GM19372 (cell line): ENCODE data around the gene UAP1L1.
A peak's percentile ranks its signal among the peaks of the same experiment; 100 is the strongest.
"Not testable (repeated sequence)": the region's sequence is repeated elsewhere in the genome, so short reads cannot be mapped to it uniquely, and the experiment has no call there.

Source experiments
- ATAC-seq: cut with Tn5 transposase; IDR thresholded peaks from one replicate; pipeline ENCODE4 v1.9.1; 2021; ENCODE audit warnings: mild to moderate bottlenecking, low read depth, moderate library complexity; ENCODE audit not compliant: unreplicated experiment

The UAP1L1 gene

DNA sequence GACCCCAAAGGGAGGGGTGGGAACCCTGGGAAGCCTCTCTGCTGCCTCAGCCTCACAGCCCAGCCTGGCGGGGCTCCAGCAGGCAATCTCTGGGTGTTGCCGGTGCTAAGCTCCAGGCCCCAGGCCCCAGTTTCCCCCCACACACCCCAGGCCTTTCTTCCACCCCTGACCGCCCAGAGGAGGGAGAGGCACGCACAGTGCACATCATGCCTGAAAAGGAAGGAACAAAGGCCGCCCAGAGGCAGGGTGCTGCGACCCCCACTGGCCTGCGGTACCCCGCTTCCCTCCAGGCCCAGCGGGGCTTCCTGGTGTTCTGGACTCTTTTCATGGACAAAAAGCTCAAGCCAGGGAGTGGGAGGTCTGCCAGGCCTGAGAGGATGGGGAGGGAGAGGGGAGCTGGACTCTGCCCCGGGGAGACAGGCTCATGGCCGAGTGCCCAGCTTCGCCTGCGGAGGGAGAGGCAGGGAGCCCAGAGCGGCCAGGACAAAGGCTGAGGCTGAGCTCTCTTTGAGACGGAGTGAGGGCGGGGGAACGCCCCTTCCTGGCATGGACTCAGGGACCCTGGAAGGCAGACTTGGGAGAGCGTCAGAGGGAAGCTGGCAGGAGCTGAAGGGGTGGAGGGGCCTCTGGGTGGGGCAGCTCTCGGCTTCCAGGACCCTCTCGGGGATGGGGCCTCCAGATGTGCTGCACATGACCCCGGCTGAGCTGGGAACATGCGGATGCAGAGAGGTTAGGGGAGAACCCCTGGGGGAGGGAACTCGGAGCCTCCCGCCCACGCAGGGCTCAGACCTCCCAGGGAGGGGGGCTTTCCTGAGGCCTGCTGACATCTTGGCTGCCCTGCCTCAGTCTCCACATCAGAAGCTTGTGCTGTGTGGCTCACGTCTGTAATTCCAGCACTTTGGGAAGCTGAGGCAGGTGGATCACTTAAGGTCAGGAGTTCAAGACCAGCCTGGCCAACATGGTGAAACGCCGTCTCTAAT is 21.6 kb upstream of the UAP1L1 start:
- no peak for ATAC-seq

DNA sequence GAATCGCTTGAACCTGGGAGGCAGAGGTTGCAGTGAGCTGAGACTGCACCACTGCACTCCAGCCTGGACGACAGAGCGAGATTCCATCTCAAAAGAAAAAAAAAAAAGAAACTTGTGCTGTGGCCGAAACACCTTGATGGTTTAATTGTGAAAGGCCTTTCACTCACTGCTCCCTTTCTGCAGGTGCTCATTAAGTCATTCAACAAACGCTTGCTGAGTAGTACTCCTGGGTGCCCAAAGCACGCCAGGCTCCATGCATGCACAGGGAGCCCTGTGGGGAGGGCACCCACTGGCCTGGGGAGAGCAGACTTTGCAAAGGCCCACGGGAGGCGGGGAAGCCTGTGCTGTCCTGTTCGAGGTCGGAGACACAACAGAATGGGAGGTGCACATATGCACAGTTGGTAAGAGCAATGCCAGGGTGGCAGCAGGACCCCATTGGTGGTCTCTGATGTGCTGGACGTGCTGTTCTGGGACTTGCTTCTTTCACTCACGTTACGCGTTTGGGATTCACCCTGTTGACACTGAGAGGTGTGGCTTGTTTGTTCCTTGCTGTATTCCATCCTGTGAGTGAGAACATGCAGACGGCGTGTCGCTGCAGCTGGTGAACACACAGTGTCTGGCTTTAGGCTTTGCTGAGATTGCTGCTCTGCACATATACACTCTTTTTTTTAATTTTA is 20.4 kb upstream of the UAP1L1 start:
- no peak for ATAC-seq

DNA sequence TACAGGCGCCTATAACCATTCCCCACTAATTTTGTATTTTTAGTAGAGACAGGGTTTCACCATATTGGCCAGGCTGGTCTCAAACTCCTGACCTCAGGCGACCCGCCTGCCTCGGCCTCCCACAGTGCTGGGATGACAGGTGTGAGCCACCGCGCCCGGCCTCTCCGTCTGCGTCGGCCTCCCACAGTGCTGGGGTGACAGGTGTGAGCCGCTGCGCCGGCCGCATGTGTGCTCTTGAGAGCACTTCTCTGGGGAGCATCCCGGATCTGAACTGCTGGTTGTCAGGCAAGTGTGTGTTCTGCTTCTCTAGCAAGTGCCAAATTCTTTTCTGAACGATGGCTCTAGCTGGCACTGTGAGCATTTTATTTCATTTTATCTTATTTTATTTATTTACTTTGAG is 19.8 kb upstream of the UAP1L1 start:
- ATAC-seq, result no peak

DNA sequence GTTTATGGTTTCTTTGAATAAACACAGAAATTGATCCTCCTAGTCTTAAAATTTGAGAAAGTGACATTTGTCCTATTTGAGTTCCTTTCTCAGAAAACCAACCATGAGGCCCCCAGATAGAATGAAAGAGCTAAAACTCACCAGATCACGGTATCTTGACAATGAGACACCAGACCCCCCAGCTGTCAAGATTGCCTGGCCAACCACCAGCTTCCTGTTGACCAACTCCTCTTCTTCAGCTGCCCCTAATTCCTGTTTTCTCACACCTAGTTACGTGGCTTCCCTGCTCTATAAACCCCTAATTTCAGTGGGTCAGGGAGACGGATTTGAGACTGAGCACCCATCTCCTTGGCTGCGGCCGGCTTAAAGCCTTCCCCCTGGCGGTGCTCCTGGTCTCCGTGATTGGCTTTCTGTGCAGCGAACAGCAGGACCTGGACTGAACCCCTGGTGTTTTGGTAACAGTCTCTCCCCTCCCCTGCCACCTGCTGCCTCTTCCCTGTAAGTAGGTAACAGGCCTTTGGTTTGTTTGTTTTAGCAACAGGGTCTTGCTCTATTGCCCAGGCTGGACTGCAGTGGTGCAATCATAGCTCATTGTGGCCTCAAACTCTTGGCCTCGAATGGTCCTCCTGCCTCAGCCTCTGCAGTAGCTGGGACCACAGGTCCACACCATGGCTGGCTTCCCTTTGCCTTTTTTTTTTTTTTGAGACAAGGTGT is 18.6 kb upstream of the UAP1L1 start:
- no peak for ATAC-seq

DNA sequence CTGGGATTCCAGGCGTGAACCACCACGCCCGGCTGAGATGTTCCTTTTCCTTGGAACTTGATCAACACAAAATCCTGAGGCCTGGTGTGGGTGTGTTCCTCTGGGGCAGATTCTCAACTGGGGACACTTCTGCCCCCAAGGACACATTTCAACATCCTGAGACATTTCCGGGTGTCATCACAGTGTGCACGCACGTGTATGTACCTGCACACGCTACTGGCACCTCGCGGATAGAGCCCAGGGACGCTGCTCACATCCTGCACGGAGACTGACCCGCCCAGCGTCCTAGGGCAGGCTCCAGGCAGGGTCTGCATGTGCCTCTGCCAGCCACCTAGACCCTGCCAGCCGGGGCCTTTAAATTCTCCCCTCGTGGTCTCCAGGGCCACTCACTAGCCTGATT is 14.9 kb upstream of the UAP1L1 start:
- ATAC-seq, result no peak

DNA sequence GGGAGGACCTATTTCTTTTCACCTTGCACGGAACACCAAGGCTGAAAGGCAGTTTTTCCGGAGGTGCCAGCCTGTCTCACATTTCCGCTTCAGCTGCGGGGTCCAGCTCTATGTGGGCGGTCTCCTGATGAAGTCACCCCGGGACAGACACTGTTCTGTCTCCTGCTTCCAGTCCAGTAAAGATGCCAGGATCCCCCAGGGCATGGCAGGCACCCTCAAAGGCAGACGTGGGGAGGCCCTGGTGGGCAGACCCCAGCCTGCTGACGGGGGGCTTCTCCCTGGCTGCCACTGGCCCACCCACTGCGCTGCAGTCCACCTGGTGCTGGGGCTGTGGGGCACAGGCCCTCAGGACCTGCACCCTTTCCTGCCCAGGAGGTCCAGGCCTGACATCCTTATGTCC is 14.5 kb upstream of the UAP1L1 start:
- not testable (repeated sequence) for ATAC-seq

DNA sequence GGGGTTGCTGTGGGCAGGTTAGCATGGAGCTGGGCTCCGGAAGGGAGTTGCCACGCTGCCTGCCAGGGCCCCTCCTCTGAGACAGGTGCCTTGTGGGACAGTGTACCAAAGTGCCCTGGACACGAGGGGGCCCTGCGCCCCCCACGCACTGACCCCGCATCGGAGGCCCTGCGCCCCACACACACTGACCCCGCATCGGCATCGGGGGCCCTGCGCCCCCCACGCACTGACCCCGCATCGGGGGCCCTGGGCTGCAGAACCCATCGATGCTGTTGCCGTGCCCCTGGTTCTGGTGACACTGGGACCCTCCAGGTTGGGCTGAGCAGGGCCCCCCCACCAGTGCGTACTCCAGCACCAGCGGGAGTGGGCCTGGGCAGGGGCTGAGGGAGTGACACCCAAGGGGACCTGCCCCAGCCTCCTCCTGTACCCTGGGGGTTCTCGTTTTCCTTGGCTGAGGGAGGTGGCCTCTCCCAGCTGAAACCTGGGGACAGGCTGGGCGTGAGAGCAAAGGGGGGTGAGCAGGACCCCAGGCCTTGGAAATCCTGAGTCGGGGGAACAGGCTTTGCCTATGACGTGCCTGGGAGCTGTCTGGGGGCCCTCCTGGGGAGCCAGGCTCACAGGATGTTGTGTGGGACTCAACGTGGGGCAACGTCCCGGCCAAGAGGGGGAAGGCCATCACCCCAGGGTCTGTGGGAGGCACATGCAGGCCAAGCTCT is 13.8 kb upstream of the UAP1L1 start:
- no peak for ATAC-seq

DNA sequence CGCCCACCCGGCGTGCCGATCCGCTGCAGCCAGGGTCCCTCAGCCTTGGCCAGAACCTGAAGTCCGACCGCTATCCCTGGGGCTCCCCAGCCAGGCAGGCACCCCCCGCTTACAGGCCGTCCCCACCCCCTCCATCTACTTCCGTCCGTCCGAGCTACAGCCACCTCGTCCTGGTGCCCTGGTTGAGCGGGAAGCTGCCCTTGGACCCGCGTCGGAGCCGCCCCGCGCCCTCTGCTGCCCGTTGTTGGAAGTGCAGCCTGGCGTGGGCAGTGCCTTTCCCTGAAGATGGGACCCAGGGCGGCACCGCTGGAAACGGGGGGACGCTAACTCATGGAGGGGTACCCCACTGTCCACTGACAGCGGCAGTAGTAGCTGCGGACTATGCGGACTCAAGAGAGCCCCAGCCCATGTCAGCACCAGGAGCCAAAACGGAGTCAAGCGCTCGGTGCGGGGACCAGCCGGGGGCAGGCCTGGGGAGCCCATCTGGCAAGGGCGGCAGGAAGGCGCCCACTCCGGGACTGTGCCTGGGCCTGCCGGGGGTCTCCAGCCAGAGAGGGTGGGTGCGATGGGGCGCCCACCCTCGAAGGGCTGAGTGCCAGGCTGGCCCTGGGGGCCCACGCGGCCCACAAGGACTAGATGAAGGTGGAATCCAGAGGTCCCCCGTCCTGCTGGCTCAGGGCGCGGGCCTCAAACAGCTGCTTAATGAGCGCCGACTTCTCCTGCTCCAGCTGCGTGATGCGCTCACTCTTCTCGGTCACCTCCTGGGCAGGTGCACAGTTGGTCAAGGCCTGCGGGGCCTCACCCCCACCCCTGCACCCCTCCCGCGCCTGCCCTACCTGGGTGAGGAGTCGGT is 13.1 kb upstream of the UAP1L1 start:
- no peak for ATAC-seq

DNA sequence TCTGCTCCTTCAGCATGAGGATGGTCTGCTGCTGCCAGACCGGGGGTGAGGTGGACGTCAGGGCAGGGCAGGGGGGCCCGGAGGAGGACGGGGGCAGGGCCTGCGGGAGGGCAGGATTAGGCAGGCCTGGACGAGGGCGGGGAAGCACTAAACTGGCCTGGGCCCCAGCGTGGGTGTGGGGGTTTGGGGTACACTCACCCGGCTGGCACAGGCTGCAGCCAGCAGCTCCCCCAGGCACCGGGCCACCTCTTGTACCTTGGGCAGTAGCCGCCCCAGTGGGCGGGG is 12.5 kb upstream of the UAP1L1 start:
- ATAC-seq, result no peak

DNA sequence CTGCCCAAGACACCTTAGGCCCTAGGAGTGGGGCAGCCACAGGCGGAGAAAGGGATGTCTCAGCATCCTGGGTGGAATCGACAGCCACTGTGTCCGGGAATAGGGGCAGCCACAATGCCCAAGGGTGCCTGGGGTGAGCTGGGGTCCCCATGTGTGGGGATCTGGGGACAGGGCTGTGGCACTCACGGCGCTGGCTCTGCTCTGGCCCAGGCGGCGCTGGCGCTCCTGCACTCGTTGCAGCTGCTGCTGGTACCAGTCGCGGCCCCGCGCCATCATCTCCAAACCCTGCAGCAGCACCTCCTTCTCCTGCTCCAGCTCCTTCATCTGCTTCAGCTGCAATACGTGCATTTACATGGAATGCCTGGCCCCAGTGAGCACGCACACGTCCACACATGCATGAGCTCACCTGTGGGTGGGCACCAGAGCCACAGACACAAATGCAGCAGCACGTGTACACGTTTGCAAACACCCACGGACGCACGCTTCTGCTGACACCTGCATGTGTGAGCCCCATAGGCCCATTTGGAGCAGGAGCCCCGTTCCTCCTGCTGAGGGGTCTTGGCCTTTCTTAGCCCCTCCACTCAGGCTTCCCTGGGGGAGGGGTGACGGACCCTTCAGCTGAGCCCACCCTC is 11.9 kb upstream of the UAP1L1 start:
- ATAC-seq, result no peak

DNA sequence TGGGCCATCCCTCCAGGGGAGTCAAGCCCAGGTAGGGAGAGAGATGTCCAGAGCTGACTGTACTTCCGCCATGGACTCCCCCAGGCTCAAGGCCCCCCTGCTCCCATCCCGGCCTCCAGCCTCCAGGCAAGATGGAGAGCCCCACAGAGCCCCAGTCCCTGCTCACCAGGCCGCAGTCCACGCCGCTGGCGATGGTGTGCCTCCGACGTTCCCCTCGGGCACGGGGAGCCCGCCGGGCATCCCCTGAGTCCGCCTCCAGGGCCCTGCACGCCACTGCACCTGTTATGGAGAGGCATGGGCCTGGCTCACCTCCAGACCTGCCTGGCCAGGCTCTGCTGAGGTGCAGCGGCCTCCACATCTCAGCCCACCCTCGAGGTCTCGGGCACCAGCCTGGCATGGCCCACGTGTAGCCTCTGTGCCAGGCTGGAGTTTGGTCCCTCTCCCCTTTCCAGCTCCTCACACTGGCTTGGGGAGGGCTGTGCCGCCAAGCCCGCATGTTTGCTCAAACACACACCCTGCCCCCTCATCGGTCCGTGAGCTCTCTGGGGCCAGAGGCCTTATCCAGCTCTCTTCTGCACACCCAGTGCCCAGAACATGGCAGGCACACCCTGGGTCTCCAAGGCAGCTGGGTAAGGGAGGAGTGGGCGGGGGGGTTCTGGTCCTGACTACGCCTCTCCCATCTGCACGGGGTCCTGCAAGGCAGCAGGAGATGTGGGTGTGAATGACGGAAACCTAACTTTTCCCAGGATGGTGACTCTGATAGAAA is 11.0 kb upstream of the UAP1L1 start:
- no peak for ATAC-seq

DNA sequence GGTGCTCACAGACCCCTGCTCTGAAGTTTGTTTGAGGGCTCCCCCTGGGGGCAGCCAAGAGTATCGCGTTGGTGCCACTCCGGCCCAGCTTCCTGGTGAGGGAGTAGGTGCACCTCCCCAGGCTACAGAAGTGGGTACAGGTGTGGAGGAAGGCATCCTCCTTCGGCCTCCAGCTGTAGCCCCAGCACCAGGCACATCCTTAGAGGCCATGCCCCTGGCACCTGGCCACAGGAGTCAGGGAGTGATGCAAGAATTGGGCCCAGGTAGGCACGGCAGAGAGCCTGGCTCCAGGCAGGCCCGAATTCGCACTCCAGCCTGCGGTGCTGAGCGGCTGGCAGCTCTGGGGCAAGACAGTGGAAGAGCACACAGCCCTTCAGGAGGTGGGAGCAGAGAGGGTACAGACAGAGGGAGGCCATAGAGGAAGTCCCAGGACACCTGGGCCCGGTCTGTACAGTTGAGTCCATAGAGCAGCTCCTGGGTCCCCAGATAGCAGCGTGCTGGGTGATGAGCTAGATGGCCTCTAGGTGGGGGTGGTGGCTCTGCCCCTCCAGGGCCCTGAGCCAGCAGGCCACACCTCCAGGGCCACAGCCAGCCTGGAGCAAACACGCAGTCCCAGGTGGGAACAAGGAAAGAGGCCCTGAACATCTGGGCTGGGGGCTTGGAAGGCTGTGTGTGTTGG is 9.3 kb upstream of the UAP1L1 start:
- ATAC-seq, result no peak

DNA sequence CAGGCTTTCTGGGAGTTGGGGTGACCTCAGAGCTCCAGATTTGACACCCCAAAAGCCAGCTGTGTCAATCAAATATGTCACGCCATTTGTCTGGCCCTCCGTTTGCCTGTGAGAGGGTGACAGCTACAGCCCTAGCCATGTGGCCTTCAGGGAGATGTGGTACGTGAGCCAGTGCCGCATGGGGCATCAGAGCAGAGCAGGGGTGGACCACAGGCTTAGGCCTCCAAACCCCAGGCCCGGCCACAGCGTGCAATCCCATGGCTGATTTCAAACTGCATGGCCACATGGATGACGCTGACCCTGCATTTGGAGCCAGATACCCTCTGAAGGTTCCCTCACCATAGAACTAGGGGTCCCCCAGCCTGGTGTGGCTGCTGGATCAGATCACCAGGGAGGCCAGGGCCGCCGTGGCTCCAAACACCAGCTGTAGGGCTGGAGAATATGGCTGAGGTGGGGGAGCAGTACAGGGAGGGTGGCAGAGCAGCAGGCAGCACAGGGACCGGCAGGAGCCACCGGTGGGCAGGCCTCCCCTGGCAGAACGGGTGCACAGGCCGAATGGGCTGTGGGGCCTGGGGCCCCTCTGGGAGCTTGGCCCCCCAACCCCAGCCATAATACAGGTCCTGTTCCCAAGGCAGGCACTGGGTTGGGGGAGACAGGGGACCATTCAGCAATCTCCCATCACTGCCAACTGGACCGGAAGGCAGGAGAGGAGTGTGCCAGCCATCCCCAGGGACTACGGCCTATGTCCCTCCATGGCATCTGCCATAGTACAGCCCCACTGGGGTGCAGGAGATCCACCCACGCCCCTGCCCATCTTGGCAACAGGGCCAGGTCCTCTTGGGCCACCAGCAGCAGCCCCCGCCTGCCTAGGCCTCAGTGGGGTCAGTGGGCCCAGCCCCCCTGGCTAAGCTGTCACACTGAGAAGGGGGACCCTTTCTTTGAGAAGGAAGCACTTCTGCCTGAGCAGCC is 8.5 kb upstream of the UAP1L1 start:
- no peak for ATAC-seq

DNA sequence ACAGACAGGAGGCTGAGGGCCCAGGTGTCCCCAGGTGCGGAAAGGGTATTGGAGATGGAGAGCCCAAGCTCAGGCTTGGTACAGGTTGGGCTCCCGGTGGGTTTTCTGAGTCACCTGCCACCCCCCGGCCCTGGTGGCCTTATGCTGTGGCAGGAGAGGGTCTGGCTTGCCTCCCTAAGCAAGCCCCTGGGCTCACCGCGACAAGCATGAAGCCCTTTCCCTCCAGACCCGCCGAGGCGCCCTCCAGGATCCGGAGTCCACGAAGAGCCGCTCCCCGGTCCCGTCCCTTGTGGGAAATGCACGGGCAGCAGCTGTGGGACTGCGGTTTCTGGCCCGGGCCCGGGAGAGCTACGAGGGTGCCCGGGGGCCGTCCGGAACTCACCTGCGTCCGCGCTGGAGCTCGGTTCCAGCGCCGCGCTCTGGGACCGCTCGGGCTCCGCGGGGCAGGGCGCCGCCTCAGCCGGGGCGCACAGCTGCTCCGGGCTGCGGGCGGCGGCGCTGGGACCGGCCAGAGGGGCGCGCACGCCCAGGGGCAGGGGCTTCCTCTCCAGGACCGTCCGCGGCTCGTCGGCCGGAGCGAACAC is 7.7 kb upstream of the UAP1L1 start:
- peak; percentile 13 for ATAC-seq

DNA sequence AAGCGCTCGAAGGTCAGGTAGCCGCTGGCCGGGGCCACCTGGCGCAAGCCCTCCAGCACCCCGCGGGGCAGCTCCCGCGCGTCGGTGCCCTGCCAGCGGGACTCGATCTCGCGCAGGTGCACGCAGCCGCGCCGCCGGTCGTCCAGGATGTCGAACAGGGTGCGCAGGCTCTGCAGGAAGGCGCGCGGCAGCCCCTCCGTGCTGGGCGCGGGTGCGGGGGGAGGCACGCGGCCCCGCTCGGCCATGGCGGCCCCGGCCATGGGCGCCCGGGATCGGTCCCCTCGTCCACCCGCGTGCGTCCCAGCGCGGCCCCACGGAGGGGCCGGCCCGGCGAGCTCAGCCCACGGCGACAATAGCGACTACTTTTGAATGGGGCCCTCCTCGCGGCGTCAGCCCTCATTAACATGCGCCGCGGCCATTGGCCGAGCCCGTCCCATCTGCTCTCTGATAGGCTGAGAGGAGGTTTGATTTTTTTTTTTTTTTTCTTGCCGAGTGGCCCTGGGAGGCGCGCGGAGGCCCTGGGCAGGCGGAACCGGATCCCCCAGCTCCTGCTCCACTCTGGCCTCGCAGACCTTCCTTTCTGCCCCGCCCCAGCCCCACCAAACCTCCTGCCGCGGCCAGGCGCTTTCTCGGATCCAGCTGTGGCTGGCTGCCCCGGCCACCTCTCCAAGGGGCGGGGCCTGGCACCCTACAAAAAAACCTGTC is 7.0 kb upstream of the UAP1L1 start, which contains the start of gene SAPCD2:
Gene SAPCD2 (minus strand): TSS at position 357 of the 705 bp plus-strand sequence. CDS start 97 bp downstream, at position 260.
- ATAC-seq, result peak; percentile 75

DNA sequence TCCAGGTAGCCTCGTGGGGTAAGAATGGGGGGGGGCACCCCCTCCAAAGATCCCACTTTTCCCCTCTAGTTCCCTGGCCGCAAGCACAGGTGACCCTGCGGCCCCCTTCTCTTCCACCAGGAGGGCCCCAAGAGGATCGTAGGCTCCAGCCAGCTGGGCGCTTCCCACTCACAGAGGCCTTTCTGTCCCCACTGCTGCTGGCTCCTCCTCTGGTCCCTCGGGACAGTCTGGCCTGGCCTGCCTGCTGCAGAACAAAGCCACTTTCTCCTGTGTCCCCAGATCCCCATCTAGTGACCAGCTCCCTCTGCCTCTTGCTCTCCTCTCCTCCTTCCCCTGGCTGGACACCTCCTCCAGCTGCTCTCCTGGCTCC is 6.4 kb upstream of the UAP1L1 start:
- ATAC-seq, result peak; percentile 5
